Mucosa of rectum (tissue), 2 donors: ENCODE measurements around the gene AQP3.

Source experiments
- H3K27ac ChIP-seq, 2 donors: one replicate each; pipeline ENCODE4 v1.7.0; 2013; ENCODE audit warnings: inconsistent platforms in 2 of 2, low read depth in 2 of 2, low read length in 2 of 2
- H3K27me3 ChIP-seq, 2 donors: one replicate each; pipeline ENCODE4 v1.7.0; 2013; ENCODE audit warnings: low read length in 2 of 2; ENCODE audit not compliant: control insufficient read depth in 2 of 2, insufficient read depth in 2 of 2
- H3K36me3 ChIP-seq, 2 donors: one replicate each; pipeline ENCODE4 v1.7.0; 2013; ENCODE audit warnings: low read length in 2 of 2; ENCODE audit not compliant: control insufficient read depth in 2 of 2, insufficient read depth in 2 of 2
- H3K4me1 ChIP-seq, 2 donors: one replicate each; pipeline ENCODE4 v1.7.0; 2013; ENCODE audit warnings: low read length in 2 of 2, mild to moderate bottlenecking in 1 of 2; ENCODE audit not compliant: control insufficient read depth in 2 of 2, insufficient read depth in 2 of 2
- H3K4me3 ChIP-seq, 2 donors: one replicate each; pipeline ENCODE4 v1.7.0; 2013; ENCODE audit warnings: low read length in 2 of 2
- H3K9ac ChIP-seq, 2 donors: one replicate each; pipeline ENCODE4 v1.7.0; 2013; ENCODE audit warnings: low read length in 2 of 2, low read depth in 1 of 2, mild to moderate bottlenecking in 1 of 2
- H3K9me3 ChIP-seq, 2 donors: one replicate each; pipeline ENCODE4 v1.7.0; 2013; ENCODE audit warnings: low read length in 2 of 2; ENCODE audit not compliant: control insufficient read depth in 2 of 2
- donor health status: healthy.
- donor health status: Normal muscosa, but diverticular disease.

AQP3 gene

GRCh38 chr9:33443464-33444154, 3.8 kb downstream of the AQP3 start:
- H3K9ac ChIP-seq = no peak overlapping the region

GRCh38 chr9:33443047-33443446, 4.3 kb downstream of the AQP3 start:
- Histone ChIP-seq H3K27me3 (no peaks in the 10 kb centered on the region), H3K36me3 (peaks cover 0 to 3% of the 10 kb centered on the region in 2 donors), H3K4me1 (peaks cover 18 to 19% of the 10 kb centered on the region in 2 donors), H3K9ac (no peak overlapping the region), H3K9me3 (no peaks in the 10 kb centered on the region), H3K27ac (no peak overlapping the region), H3K4me3 (no peak overlapping the region)

More at GRCh38 chr9:33443464-33444154, 3.8 kb downstream of the AQP3 start:
- Histone ChIP-seq H3K4me3 (no peak overlapping the region), H3K36me3 (peaks cover 0 to 3% of the 10 kb centered on the region in 2 donors), H3K27me3 (peaks cover 0 to under 1% of the 10 kb centered on the region in 2 donors), H3K9me3 (no peaks in the 10 kb centered on the region), H3K4me1 (peaks cover 18 to 19% of the 10 kb centered on the region in 2 donors), H3K27ac (no peak overlapping the region)

- Histone ChIP-seq H3K9ac (no peak overlapping the region), H3K27ac (no peak overlapping the region), H3K36me3 (peaks cover 0 to 3% of the 10 kb centered on the region in 2 donors), H3K27me3 (no peaks in the 10 kb centered on the region), H3K4me1 (peaks cover 14 to 16% of the 10 kb centered on the region in 2 donors), H3K4me3 (no peak overlapping the region), H3K9me3 (no peaks in the 10 kb centered on the region)
Observed at GRCh38 chr9:33442125-33442524, 5.3 kb downstream of the AQP3 start.

- H3K4me1 ChIP-seq = peaks cover under 1 to 9% of the 10 kb centered on the region in 2 donors
- no peak overlapping the region for H3K9ac ChIP-seq
- no peak overlapping the region for H3K4me3 ChIP-seq
Observed at GRCh38 chr9:33440609-33441008, 6.8 kb downstream of the AQP3 start.

GRCh38 chr9:33440204-33440603, 7.2 kb downstream of the AQP3 start:
- peaks cover 0 to 3% of the 10 kb centered on the region in 2 donors for H3K36me3 ChIP-seq
- H3K27ac ChIP-seq = no peak overlapping the region
- no peaks in the 10 kb centered on the region for H3K27me3 ChIP-seq
- H3K4me1 ChIP-seq = peaks cover 0 to 7% of the 10 kb centered on the region in 2 donors
- no peaks in the 10 kb centered on the region for H3K9me3 ChIP-seq
- no peak overlapping the region for H3K9ac ChIP-seq
- no peak overlapping the region for H3K4me3 ChIP-seq

More at GRCh38 chr9:33440609-33441008, 6.8 kb downstream of the AQP3 start:
- Histone ChIP-seq H3K27me3 (no peaks in the 10 kb centered on the region), H3K36me3 (peaks cover 0 to 3% of the 10 kb centered on the region in 2 donors), H3K9me3 (no peaks in the 10 kb centered on the region), H3K27ac (no peak overlapping the region)

- H3K27ac ChIP-seq = no peak overlapping the region
- H3K9me3 ChIP-seq = no peaks in the 10 kb centered on the region
Observed at GRCh38 chr9:33439731-33440130, 7.7 kb downstream of the AQP3 start.

GRCh38 chr9:33438926-33439680, 8.3 kb downstream of the AQP3 start:
- H3K4me3 ChIP-seq = no peak overlapping the region
- no peak overlapping the region for H3K9ac ChIP-seq
- H3K27ac ChIP-seq = no peak overlapping the region
- H3K4me1 ChIP-seq = peaks cover 0 to 4% of the 10 kb centered on the region in 2 donors
- no peaks in the 10 kb centered on the region for H3K27me3 ChIP-seq
- peaks cover 0 to 3% of the 10 kb centered on the region in 2 donors for H3K36me3 ChIP-seq
- H3K9me3 ChIP-seq = no peaks in the 10 kb centered on the region

More at GRCh38 chr9:33439731-33440130, 7.7 kb downstream of the AQP3 start:
- H3K4me1 ChIP-seq = peaks cover 0 to 4% of the 10 kb centered on the region in 2 donors
- H3K9ac ChIP-seq = no peak overlapping the region
- H3K27me3 ChIP-seq = no peaks in the 10 kb centered on the region
- peaks cover 0 to 3% of the 10 kb centered on the region in 2 donors for H3K36me3 ChIP-seq
- H3K4me3 ChIP-seq = no peak overlapping the region

GRCh38 chr9:33437898-33438297, 9.5 kb downstream of the AQP3 start:
- H3K4me1 ChIP-seq = peaks cover 0 to 4% of the 10 kb centered on the region in 2 donors

GRCh38 chr9:33437205-33437604, 10.2 kb downstream of the AQP3 start:
- Histone ChIP-seq H3K27ac (no peak overlapping the region), H3K9me3 (no peaks in the 10 kb centered on the region), H3K4me3 (no peak overlapping the region), H3K4me1 (peaks cover 0 to 4% of the 10 kb centered on the region in 2 donors), H3K9ac (no peak overlapping the region), H3K36me3 (no peaks in the 10 kb centered on the region), H3K27me3 (no peaks in the 10 kb centered on the region)

More at GRCh38 chr9:33437898-33438297, 9.5 kb downstream of the AQP3 start:
- peaks cover 0 to 3% of the 10 kb centered on the region in 2 donors for H3K36me3 ChIP-seq
- H3K9me3 ChIP-seq = no peaks in the 10 kb centered on the region
- no peak overlapping the region for H3K27ac ChIP-seq
- no peak overlapping the region for H3K4me3 ChIP-seq
- no peaks in the 10 kb centered on the region for H3K27me3 ChIP-seq
- no peak overlapping the region for H3K9ac ChIP-seq

- Histone ChIP-seq H3K9ac (no peak overlapping the region), H3K27ac (no peak overlapping the region), H3K36me3 (no peaks in the 10 kb centered on the region)
Observed at GRCh38 chr9:33436445-33436844, 10.9 kb downstream of the AQP3 start.

More at GRCh38 chr9:33436445-33436844, 10.9 kb downstream of the AQP3 start:
- H3K9me3 ChIP-seq = no peaks in the 10 kb centered on the region
- no peaks in the 10 kb centered on the region for H3K27me3 ChIP-seq
- no peak overlapping the region for H3K4me3 ChIP-seq
- peaks cover 0 to 4% of the 10 kb centered on the region in 2 donors for H3K4me1 ChIP-seq
